GM19324 (cell line): ENCODE data around the gene ESRRG.
"Not testable (repeated sequence)": the region's sequence is repeated elsewhere in the genome, so short reads cannot be mapped to it uniquely, and the experiment has no call there.

Experiments
- ATAC-seq: cut with Tn5 transposase; IDR thresholded peaks from one replicate; pipeline ENCODE4 v1.9.1; 2021; ENCODE audit warnings: mild to moderate bottlenecking, moderate library complexity; ENCODE audit not compliant: unreplicated experiment, low FRiP score

ESRRG gene

DNA sequence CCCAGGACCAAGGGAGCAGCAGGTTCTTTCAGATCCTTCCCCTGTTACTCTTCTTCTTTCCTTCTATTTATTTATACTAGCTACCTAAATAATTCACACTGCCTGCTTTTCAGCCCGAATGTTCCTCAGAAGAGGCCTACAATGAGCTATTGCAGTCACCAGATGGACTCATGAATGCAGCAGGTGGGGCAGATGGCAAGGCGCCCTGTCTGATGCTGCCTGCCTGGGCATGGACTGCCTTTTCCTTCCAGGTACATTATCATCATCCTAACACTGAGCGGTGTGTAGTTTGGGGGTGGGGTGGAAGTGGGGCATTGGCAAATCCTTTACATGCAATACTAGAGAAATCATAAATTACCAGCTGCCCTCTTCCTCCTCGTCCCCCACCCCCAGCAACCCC is 17.6 kb downstream of the ESRRG start:
- no peak for ATAC-seq

DNA sequence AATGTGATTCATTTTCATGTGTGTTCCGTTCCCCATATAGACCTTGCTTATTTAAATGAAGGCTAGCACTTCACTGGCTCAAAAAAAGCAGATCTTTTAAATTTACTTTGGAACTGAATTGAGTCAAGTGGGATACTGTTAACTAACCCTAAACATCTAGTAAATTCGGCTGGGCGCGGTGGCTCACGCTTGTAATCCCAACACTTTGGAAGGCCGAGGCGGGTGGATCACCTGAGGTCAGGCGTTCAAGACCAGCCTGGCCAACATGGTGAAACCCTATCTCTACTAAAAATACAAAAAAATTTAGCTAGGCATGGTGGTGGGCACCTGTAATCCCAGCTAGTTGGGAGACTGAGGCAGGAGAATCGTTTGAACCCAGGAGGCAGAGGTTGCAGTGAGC is 19.2 kb downstream of the ESRRG start:
- ATAC-seq: not testable (repeated sequence)

DNA sequence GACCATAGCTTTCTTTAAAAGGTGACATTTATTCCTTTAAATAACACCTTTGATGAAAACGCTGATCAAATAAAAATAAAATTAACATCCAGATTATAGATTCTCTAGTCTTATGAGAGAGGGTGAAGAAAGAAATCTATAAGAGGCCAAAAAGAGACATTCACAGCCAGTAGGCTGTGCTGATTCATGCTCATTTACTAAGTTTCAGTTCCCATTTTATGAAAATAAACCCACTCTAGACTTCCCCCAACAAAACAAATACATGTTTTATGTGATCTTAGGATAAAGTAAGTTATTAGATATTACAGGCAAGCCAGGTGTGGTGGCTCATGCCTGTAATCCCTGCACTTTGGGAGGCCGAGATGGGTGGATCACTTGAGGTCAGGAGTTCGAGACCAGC is 21.1 kb downstream of the ESRRG start:
- peak; percentile 69 for ATAC-seq

GRCh38 chr1:216700779-216701178 is 22.4 kb downstream of the ESRRG start:
- ATAC-seq: no peak

DNA sequence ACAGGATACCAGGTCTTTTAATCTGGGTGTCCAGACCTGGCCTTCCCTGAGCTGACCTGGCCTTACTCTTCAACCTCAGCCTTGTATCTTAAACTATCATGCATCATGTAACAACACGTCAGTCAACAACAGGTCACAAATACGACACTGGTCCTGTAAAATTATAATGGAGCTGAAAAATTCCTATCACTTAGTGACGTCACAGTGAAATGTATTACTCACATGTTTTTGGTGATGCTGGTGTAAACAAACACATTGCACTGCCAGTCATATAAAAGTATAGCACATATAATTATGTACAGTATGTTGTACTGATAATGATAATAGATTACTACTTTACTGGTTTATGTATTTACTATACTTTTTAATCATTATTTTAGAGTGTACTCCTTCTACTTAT is 31.5 kb downstream of the ESRRG start:
- ATAC-seq: no peak

GRCh38 chr1:216690603-216691002 is 32.6 kb downstream of the ESRRG start:
- no peak for ATAC-seq

DNA sequence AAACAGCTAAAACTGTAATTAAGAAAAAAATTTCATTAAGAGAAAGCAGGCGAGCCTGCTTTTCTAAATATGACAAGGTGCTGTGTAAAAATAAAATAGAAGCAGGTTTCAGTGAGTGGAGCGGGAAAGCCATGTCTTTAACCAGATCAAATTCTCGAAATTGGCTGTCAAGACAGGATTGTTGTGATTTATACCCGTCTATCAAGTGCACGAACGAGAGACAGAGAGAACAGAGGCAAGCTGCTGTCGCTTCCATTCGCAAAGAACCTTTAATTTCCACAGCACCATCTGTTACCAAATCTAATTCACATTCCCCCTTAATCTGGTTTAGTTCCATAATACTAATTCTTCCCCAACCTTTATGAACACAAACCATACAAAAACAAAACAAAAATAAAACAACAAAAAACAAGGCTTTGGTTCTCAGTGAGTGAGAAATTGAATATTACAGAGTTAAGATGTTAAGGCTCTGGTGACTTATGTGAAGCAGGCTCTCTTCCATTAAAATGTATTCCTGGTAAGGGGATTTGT is 35.0 kb downstream of the ESRRG start:
- ATAC-seq: no peak

DNA sequence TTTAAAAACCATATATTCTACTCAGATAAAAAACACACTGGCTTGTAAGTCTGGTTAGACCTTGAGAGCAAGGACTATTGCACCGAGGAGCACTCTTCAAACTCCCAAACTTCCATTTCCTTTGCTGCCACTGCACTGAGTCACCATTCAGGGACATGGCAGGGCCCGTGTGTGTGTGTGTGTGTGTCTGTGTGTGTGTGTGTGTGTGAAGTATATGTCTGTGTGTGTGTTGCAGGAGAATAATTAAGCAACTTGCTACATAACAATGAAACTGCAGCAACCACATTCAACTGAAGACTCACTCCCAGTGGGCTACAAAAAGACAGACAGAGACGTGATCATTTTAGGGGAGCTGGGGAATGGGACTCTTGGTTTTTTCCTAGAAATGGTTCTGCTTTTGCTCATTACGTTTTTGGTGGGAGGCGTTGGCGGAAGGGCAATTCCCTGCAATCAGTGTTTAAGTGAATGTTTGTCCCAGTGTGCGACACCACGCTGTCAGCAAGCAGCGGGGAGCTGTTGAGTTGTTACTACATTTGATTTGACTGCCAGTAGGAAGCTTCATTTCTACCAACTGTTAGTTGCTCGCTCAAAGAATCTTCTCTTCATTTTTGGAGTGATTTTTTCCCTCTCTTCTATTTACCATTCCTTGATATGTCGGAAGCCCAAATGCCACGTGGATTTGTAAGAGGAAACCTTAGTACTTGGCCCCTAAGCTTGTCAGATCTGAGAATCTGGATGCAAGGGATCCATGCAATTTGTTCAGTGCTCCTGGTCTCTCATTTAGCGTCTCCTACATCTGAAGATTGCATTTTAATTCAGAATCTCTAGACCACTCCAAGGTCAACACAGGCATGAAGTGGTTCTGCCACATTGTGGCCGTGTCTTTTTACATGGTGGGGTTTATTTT is 36.1 kb downstream of the ESRRG start:
- ATAC-seq: no peak

DNA sequence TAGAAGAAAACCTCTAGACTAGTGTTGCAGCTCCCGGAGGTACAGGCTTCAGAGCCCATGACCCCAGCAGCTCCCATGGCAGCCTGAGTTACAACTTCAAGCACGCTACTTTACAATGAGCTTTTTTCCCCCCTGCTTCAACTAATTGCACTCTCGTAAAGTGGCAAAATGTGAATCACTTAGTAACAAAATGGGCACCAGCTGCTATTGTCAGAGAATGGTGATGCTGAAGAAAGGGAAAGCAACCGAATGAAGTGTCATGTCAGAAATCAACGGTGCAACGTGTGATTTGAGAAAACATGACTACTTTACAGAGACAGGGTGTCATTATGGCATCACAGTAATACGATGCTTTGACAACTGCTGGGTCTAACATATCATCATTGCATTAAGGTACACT is 40.5 kb downstream of the ESRRG start:
- no peak for ATAC-seq

DNA sequence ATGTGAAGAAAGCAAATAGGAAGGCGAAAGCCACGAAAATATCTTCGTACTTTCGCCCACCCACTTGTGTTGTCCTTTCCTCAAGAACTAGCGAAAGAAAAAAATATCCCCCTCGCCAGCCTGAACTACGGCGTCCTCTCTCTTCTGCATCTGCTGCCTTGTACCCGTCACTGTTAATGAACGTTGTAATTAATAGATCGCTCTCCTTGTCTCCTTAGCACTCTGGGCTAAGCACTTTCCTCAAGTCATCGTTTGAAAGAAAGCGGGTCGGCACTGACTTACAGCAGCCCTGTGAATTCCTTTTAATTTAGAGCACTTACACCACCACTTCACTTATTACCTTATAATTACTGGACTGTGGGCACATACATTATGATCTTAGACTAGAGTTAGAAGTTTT is 44.1 kb downstream of the ESRRG start:
- ATAC-seq: no peak

GRCh38 chr1:216670118-216670883 is 52.9 kb downstream of the ESRRG start:
- no peak for ATAC-seq

DNA sequence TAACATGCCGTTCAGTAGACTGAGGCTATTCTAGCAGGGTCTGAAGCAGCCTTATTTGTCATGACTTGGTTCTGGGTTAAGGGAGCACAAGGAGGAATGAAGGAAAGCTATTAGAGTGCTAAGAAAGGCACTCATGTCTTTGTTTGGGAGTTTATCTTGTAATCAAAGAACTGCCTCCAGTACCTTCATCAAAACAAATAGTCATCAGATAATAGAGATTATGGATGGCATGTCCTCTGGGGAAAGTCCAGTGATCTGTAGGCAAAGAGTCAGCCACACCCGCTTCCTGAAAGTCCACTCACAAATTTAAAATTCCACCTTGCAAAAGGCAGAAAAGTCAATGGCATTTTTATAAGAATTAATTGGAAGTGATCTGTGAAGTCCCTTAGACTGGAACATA is 56.8 kb downstream of the ESRRG start:
- ATAC-seq: no peak

DNA sequence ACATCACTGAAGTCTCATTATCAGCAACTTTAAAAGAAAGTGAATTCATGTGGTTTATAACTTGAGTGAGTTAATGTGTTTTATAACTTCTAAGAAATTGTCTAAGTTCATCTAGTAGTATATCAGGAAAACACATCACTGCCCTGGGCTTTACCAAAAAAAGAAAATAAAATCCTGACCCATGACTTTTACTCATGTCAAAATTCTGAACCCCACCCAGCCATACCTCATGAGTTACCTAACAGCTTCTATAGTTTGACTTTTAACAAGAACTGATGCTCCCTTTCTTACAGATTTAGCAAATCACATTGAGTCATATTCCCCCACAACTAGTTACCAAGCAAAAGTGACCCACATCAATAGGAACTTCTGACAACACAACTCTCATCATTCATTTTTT is 57.4 kb downstream of the ESRRG start:
- no peak for ATAC-seq

DNA sequence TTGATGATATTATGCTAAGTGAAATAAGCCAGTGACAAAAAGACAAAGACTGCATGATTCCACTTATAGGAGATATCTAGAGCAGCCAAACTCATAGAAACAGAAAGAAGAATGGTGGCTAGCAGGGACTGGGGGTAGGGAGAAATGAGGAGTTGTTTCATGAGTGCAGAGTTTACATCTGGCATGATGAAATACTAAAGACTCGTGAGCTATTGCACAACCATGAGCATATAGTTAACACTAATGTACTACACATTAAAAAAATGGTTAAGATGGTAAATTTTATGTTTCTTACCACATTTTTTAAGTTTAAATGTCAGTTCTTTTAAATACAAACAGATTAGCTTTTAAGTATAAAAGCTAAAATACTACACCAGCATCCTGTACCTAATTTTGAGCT is 57.8 kb downstream of the ESRRG start:
- no peak for ATAC-seq

- ATAC-seq: no peak
Measured at GRCh38 chr1:216662681-216663080, 60.5 kb downstream of the ESRRG start.

- ATAC-seq: no peak
Measured at GRCh38 chr1:216660561-216660960, 62.7 kb downstream of the ESRRG start.

DNA sequence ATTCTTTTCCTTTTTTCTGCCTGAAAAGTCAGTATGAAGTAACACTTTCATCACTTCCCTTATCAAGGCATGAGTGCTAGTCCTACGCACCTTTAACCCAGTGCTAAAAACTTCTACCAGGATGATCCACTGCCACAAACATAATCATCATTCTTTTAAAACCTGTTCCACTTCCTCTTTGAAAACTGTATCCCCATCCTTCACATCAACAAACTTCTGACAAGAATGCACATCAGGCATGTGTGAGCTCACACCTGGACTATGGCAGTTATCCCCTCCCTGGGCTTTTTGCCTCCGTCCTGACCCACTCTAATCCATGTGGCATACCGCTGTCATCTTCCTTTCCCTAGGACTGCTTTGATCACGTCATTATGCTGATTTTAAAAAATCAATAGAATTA is 70.2 kb downstream of the ESRRG start:
- no peak for ATAC-seq

DNA sequence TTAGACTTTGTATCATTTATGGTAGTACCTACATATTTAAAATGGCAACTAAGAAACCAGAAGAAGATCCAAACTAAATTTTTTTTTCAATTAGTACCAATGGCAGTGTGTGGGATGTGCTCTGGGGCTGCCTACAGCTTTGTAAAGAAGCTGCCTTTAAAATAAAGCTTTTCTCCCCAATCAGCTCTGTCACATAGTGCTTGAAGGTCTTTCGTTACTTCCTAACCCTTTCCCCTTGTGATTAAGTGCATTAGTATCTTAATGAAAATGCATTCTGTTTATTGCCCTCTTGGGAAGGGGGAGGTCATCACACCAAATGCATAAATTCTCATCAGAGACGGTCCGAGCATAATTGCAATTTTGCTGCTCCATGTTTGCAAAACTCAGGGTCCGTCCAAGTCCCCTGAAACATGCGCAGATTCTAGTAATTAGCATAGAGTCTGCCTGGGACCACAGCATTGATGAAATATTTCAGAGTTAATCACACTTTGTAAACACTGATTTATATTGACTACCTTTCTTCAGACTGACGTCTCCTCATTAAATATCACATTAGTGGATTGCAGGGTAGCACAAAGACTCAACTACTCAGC is 71.3 kb downstream of the ESRRG start:
- no peak for ATAC-seq

DNA sequence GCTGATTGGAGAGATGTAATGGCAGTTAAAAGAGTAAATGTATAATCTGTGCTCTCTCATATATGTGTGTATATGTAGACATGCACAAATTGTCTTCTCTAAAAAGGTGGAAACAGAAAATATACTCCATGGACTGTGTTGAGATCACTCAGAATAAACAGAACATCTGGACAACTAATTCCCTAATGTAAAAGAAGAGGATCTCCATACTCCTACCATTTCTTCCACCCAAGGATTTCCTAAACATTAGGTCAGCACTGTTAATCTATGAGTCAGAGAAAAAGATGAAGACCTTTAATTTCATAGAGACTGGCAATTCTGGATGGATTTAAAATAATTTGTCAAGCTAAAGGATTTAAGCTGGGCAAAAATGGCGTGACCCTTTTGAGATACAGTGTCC is 80.1 kb downstream of the ESRRG start:
- ATAC-seq: no peak

DNA sequence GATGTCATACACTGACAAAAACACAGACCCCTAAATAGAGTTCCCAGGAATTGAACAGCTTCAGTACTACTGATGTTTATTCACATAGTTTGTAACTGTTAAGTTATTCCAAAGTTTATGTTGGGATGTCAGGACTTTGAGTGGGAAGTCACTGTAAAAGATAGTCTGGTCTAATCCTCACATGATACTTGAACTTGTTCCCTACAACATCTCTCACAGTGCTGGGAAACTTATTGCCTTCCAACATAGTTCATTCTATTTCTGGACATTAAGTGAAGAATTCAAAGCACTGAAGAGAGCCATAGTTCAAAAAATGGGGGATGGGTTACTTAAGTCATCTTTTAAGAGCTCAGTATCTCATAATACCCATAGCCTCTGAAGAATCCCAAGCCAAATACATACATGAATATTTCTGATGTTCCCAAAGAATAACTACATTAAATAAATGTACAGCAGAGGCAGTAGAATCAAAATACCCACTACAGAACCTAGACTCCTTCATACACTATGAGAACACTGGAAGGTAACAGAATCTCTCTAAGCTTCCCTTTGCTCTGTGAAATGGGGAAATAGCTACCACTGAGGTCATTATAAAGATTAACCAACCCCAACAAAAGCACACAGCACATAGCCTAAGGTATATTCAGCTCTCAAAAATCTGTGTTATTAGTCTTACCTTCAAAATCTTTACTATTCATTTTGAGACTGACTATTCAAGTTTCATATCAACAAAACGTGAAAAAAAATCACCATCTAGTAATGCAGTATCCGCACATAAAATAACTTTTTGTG is 81.4 kb downstream of the ESRRG start:
- ATAC-seq: no peak
